ENCODE results near the gene DYNLRB2. TPM values are rescaled to one million over a fixed set of nuclear protein-coding genes. Genes with fewer than 3 reads are reported as not detected.
A peak's percentile ranks its signal among the peaks of the same experiment; 100 is the strongest.

Gene DYNLRB2
- 3.1 TPM for total RNA-seq (ENCODE audit: insufficient read depth, low replicate concordance)

DNA sequence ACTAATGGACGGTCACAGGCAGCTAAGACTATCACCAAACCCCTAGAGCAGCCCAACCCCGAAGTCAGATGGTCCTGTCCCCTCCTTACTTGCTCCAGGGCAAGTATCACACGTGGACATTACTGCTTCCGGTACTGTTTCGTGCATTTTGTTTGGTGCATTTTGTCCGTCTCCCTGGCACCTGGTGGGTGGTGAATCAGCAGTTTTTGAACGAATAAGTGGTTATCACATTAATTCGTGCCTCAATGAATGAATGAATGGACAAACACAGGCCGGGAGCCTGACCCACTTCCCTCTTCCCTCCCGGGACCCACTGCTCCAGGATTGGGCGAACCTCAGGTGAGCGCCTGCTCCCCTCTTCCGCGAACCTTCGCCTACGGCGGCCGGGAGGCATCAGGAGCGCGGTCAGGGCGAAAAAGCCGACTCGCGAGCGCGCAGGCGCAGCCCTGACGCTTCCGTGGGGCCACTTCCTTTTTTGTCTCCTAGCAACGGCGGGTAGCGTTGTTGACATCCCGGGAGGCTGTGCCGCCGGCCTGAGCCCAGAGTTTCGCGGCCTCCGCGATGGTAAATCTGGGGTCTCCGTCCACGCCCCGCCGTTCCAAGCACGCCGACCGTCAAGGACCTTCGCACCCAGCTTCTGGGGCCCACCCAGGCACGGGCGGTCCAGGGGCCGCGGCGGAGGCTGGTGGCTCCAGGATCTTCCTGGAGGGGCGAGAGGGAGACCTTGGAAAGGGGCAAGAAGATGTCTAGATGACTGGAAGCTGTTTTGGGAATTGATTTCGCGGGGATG, at the start of gene DYNLRB2:
TSS of gene DYNLRB2 (plus strand) at position 478 of the 790 bp plus-strand sequence. CDS start at position 562, 84 bp downstream.
- DNase-seq (ENCODE audit: low spot score), result peak; percentile 96

DNA sequence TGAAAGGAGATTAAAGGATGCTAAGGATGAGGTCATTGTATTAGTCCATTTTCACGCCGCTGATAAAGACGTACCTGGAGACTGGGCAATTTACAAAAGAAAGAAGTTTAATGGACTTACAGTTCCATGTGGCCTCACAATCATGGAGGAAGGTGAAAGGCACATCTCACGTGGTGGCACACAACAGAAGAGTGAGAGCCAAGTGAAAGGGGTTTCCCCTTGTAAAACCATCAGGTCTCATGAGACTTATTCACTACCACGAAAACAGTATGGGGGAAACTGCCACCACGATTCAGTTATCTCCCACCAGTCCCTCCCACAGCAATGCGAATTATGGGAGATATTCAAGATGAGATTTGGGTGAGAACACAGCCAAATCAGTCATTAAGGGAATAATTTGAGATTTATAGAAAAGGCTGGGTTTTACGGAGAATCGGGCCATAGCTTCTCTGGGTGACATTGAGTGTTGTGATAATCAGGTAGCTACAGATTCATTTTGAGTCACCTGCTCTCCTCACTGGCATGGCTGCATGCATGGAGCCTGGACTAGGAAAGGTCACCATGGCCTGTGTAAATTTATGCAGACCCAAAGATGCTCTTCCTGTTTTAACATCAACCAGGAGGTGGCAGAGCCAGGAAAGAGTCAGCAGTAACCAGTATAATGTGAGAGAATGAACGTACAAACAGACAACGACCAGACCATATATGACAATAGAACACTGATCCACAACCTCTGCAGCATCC, 40.5 kb upstream of the DYNLRB2 start:
- DNase-seq (ENCODE audit: low spot score), result peak; percentile 12

DNA sequence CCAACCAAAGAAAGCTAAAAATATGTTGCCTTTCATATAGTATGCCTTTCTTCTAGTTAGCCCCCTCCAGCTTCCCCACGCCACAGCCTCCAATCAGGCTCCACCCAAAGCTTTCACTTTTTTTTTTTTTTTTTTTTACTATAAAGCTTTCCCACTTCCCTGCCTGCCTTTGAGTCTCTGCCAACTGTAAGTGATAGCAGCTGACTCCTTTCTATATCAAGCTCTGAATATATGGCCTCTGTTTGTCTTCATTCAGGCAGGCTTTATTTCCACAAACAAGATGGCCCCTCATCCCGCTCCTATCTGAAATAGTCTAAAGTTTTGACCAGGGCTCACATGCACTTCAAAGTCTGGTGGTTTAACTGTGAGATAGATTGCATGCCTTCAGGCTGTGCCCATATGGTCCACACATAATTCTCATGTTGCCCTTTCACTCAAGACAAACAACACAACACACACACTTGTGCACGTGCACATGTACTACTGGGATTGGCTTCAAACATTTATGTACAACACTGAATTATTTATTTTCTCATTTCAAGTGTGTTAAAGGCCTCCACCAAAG, 39.8 kb upstream of the DYNLRB2 start:
- peak; percentile 55 for DNase-seq (ENCODE audit: low spot score)

DNA sequence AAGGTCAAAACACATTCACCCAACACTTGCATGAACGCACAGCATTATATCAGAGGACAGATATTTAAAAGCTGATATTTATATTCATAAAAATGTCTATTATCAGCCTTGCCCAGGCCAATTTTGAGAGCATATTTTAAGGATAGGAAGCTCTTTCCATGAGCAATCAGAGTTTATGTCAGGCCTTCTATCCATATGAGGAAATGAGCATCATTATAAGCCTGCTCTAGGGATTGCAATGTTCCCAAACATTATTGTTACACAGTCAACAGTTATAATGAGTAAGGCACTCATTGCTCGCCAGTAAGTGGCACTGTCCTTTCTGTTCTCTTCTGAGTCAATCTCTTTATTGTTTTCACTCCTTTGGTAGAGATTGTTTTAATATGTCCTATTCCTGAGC, 37.7 kb upstream of the DYNLRB2 start:
- no peak for DNase-seq (ENCODE audit: low spot score)

DNA sequence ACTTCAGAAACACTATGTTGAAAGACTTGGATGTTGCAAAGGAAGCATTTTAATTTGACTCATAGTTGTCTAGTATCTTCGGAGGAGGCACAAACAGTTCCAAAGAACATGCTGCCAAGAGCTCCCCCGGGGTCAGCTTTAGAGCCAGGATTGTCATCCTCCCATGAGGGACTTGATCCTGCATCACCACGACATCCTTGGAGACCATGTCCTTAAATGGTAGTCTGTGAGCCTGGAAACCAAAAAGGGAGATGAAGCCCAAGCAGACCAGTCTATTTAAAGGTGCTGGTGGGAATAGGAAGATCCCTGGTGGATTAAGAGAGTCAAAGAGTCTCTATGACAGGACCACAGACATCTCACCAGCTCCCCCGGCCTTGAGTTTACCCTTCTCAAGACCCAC, 33.3 kb upstream of the DYNLRB2 start:
- DNase-seq (ENCODE audit: low spot score), result peak; percentile 52

DNA sequence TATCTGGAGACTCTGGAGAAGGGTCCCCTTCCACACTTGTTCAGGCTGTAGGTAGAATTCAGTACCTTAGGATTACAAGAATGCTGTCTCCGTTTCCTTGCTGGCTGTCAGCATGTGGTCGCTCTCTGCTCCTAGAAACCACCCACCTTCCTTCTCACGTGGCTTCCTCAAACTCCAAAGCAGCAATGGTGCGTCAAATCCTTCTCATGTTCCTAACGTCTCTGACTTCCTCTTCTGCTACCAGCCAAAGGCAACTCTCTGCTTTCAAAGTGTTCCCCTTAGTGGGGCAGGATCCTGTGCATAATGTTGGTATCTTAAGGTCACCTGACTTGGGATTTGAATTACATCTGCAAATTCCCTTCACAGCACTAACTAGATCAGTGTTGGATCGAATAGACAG, 30.9 kb upstream of the DYNLRB2 start:
- DNase-seq (ENCODE audit: low spot score), result no peak

DNA sequence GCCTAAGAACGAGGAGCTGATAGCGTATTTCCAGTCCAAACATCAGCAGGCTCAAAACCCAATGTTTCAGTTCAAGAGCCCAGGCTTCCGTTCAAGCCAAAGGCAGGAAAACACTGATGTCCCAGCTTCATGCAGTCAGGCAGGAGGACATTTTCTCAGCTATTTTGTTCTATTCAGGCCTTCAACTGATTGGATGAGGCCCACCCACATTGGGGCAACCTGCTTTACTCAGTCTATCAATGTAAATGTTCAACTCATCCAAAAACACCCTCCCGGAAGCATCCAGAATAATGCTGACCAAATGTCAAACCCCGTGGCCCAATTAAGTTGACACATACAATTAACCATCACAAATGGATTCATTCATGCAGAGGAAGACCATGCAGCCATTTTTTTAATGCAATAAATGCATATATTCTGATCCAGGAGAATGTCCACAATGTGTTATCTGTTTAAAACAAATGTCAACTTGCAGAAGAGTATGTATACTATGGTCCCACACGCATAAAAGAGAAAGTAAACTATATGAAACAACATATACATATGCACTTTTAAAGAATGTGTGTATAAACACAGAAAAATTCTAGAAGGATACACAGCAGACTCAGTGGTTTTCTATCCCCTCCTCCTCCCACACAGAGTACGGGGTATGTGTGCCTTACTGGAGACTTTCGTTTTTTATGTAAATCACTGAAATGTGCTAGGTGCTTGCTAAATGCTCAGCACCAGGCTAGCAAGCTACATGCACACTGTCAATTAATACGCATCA, 28.8 kb upstream of the DYNLRB2 start:
- no peak for DNase-seq (ENCODE audit: low spot score)

DNA sequence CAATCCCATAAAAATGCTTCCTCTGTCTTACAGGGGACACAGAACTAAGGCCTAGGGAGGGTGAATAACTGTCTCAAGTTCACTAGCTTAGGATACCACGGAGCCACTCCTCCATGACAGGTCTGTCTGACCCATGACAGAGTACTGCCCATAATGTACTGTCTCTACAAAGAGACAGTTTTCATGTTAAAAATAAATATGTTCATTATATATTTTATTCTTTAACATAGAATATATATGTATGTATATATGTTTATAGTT, 28.3 kb upstream of the DYNLRB2 start:
- DNase-seq (ENCODE audit: low spot score), result no peak

DNA sequence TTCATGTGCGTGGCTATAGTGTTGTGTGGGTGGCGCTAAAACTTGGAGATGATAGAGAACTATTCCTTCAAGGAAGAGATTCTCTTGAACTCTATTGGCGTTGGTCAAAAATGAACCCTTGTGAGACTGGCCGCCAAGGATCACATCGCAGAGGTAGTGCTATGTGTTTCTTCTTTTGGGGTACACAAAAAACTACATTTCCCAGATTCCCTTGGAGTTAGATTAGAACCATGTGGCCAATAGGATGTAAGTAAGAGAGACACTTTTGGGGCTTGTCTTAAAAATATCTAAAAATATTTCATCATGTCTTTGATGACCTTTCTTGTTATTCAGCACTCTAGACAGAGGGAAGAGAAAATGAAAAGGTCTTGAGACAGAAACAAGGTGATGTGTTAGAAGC, 25.4 kb upstream of the DYNLRB2 start:
- no peak for DNase-seq (ENCODE audit: low spot score)

DNA sequence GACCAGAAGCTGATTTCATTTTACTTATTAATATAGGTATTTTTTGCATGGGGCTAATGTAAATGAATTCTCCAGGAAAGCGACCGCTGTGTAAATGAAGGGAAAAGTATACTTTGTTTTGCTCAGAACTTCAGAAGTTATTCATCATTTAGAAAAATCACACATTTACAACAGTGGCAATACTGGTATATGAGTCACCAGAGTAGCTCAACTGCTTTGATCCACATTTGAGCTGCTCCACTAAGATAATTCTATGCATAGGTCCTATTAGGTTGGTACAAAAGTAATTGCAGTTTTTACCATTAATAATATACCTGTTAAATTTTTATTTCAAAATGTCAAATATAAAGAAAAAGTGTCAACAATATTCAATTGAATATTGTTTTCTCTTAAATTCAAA, 22.9 kb upstream of the DYNLRB2 start:
- DNase-seq (ENCODE audit: low spot score), result no peak

DNA sequence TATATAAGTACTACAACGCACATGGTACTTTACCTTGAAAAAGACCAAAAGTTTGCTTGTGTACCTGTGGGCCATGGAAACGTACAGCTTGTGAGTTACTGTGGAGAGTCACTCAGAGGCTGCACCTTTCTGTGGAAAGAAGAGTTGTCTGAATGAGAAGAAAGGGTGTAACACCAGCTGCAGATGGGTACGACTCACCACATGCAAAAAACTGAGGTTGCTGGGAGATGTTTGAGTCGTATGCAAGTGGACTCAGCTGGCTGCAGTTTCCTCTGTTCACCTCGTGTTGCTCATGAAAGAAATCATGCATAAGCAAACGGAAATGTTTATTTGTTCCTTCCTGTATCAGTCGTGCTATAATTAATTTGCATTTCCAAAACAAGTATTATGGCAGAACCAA, 22.4 kb upstream of the DYNLRB2 start:
- no peak for DNase-seq (ENCODE audit: low spot score)

DNA sequence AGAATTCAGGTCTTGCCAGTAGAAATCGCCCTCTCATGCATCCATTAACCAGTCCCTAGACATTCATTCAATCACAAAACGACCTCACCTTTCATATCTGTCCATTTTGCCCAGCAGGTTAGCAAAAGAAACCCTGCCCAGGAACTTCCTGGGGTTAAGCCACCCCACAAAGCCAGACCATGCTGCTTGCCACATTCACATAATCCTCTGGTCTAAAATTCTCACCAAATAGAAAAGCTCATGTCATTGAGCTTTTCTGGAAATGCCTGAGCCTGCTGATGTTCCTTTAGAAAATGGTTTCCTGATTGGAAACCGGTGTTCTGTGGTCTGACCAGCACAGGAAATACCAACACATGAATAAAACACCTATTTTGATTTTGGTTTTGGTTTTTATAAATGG, 21.6 kb upstream of the DYNLRB2 start:
- no peak for DNase-seq (ENCODE audit: low spot score)

DNA sequence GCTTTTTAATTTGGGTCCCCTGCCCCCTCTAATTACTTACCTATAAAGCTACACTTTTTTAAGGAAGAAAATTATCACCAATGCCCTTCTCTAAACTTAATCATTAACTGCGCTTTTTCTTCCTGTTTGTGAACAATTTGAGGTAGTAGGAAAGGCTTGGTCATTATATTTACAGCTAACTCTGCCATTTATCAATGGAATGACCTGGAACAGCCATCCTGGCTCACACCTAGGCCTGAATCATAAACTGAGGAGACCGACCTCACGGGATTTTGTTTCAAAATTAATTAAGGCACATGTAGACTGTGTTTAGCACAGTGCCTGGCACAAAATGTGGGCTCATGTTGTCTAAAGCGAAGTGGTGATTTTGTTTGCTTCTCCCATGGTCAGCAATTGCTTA, 15.4 kb upstream of the DYNLRB2 start:
- DNase-seq (ENCODE audit: low spot score), result no peak

DNA sequence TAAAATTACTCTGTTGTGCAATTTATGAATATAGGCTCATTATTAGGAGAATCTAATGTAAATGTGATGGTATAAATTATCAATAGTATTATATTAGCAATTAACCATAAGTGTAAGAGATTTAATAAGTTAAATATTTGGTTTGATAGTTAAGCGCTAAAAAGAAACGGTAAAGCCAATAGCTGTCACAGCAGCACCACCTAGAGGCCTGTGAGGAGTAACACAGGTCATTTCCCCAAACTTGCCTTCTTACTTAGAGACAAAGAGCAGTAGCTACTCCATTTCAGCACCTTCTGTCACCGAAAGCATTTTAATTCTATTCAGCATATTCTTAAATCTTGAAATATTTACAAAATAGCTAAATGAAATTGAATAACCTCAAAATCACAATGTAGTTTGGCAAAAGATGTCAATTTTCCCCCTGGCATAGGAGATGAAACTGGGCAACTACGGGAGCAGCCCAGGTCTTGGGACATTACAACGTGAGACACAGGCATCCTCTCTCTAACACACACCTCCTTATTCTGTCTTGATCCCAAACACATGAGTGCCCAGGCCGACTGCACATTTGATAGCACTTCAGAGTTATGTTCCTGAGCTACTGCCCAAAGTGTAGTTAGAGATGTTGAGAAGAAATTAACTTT, 14.3 kb upstream of the DYNLRB2 start:
- peak; percentile 67 for DNase-seq (ENCODE audit: low spot score)

DNA sequence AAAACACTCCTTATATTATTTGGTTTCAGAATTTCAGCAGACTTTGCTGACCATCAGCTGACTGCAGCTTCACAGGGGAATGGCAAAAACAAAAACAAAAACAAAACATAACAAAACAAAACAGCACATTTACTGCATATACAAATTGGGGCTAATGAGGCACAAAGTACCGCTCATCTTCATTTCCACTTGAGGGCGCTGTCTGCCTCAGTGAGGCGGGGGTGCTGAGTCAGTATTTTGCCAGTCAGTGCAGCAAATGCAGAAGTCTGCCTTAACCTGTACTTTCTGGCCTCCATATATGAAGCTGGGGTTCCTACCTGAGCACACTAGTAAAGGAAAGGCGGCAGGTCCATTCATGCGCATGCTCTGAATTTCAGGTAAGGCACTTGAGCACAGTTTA, 13.5 kb upstream of the DYNLRB2 start:
- no peak for DNase-seq (ENCODE audit: low spot score)

DNA sequence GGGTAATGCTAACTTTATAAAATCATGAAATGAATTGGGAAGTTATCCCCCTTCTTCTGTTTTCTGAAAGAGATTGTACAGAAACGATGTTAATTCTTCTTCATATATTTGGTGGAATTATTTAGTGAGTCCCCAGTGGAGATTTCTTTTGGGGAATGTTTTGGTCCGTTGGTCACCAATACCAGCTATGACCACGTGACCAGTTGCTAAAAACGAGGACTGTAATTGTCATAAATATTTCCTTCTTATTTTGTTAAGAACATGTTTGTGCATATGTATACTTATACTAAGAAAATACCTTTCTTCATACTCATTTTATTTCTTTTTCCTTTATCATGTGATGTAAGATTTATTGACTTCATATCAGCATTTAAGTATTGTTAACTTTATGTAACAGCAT, 10.3 kb upstream of the DYNLRB2 start:
- DNase-seq (ENCODE audit: low spot score), result no peak

DNA sequence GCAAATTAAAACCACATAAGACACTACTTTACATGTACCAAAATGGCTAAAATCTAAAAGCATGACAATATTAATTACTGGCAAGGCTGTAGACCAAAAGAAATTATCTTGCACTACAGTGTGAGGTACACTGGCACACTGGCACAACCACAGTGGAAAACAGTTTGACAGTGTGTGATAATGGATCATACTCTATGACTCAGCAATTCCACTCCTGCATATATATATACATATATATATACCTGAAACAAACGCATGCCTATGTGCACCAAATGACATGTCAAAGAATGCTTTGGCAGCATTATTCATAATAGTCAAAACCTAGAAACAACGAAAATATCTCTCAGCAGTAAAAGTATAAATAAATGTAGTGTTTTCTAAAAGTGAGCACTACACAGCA, 4.6 kb upstream of the DYNLRB2 start:
- no peak for DNase-seq (ENCODE audit: low spot score)

DNA sequence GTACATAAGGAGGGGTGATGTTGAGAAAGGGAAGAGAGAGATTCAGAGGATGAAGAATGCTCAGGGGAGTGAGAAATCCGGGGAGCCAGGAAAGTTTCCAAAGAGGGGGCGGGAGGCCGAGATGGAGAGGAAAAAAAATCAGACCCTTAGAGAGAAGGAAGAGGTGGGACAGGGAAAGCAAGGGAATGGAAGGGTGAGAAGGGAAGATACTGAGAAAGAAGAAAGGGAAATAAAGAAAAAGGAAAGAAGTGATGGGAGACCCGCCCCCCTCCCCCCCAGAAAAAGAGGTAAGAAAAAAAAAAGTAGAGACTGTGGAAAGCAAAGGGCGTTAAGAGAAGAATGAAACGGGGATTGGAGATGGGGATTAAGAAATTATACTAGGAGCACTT, 507 bp downstream of the DYNLRB2 start:
- DNase-seq (ENCODE audit: low spot score), result no peak

DNA sequence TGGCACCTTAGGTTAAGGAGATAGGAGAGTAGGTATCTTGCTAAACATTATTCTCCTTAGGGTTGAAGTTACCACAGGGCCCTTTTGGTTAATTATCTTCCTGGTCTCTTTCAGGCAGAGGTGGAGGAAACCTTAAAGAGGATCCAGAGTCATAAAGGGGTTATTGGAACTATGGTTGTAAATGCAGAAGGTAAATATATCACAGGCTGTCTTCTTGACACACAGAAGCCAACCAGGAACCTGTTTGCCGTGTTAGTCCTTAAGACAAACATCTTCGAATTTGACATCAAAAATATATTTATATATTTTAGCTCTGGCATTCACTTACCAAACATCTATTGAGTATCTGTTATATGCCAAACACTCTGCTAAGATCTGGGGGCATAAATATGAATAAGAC, 2.4 kb downstream of the DYNLRB2 start:
- DNase-seq (ENCODE audit: low spot score), result no peak

DNA sequence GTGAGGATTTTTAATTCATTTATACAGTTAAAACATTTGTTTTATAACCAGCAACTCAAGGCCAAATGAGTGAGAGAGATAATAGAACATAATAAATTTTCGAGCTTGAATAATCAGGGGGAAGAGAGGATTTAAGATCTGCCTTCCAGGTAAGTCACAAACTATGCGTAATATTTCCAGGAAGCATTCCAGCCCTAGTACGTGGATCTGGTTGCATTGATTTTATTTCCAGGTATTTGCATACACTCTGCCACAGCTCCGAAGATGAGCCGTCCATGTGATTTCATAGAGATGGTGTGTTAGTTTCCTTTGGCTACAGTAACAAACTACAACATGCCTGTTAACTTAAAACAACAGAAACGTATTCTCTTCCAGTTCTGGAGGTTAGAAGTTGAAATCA, 3.5 kb downstream of the DYNLRB2 start:
- no peak for DNase-seq (ENCODE audit: low spot score)

DNA sequence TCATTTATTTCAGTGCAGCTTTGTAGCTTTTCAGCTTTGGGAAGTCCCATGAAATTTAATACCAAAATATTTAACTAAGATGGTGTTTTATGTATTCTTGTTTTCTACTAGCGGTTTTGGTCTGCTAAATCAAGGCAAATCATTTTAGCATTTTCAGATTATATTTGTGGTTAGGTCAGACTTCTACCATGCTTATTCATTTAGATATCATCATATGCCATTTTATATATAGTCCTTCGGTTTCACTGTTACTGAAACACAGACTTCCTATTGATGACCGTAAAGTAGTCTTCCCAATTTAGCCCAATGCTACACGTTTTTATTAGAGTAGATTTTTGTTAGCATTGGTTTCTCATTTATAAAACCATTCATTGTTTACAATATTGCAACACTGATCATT, 5.5 kb downstream of the DYNLRB2 start:
- no peak for DNase-seq (ENCODE audit: low spot score)

DNA sequence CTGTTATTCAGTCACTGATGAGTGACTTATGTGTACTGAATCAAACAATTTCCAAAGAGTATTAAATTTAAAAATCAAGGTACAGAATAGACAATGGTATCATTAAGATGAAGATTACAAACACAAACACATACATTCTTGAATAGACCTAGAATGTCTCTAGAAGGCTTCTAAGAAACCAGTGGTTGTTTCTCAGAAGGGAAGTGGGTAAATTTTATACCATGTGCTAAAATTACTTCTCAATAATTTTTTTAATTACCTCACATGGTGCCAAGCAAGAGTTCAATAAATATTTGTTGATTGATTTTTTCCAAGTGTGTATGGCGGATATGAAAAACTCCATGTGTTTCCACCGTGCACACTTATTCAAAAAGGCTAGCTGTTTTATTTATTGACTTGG, 6.4 kb downstream of the DYNLRB2 start:
- DNase-seq (ENCODE audit: low spot score), result no peak
